Neural progenitor cell (in vitro differentiated cells): ENCODE data around the gene ZSCAN21.

Source experiments
- CTCF ChIP-seq: fragments of 200-600 bp; sonication (generic); IDR thresholded peaks from 2 replicates; pipeline ENCODE4 v1.5.1; 2017; ENCODE audit warnings: antibody characterized with exemption, mild to moderate bottlenecking
- EZH2 ChIP-seq: fragments of 200-600 bp; sonication (generic); IDR thresholded peaks from 2 replicates; pipeline ENCODE4 v1.6.1; 2017; ENCODE audit warnings: antibody characterized with exemption, mild to moderate bottlenecking, moderate library complexity
- EZH2phosphoT487 ChIP-seq: fragments of 200-600 bp; sonication (generic); IDR thresholded peaks from 2 replicates; pipeline ENCODE4 v1.6.1; 2017; ENCODE audit warnings: antibody characterized with exemption

GRCh38 chr7:100053215-100053614 lies 3.6 kb downstream of the ZSCAN21 start:
- TF ChIP-seq EZH2 (no peak), CTCF (no peak), EZH2phosphoT487 (no peak)
